ENCODE data around the gene DZIP1L. TPM values are rescaled to one million over a fixed set of nuclear protein-coding genes. Genes with fewer than 3 reads are reported as not detected.

DZIP1L gene
- total and polyA plus RNA-seq, 9 of the 15 experiments (the other 6 are each of a cell fraction or from before 2014, with no cell fraction given), result 0.03 to 1.5 (median 0.48) TPM; not detected in 1

- TF ChIP-seq PATZ1 (CRISPR knock-in tag; IDR thresholded peaks at IDR 0.05; ENCODE audit: borderline replicate concordance), result no peak
- TF ChIP-seq ZNF696 (CRISPR knock-in tag; conservative IDR thresholded peaks at IDR 0.05), result no peak
- no peak for TF ChIP-seq POLR2A (conservative IDR thresholded peaks at IDR 0.05)
Observed at GRCh38 chr3:138047596-138048158, 67.7 kb downstream of the DZIP1L start (continued).

GRCh38 chr3:138046955-138047354 lies 68.5 kb downstream of the DZIP1L start:
- H3K4me1 ChIP-seq (replicated peaks in 1 of 2; ENCODE audit: control insufficient read depth in 2 of 2, insufficient read depth in 2 of 2, low read length in 2 of 2), result no peaks in the 10 kb centered on the region
- no peaks in the 10 kb centered on the region for H3K9me1 ChIP-seq (ENCODE audit: control insufficient read depth, insufficient read depth, low read length)
- ATAC-seq, result no peak
- H3K27ac ChIP-seq (ENCODE audit: extremely low read depth, low read depth, low read length), result no peak overlapping the region
- intact Hi-C loops (cut with micrococcal nuclease), result no loop called here
- TF ChIP-seq ZNF668 (CRISPR knock-in tag; IDR thresholded peaks at IDR 0.05), result no peak
- TF ChIP-seq ZNF146 (CRISPR knock-in tag; IDR thresholded peaks at IDR 0.05; ENCODE audit: unreplicated experiment), result no peak
- no peak for TF ChIP-seq MCM3 (IDR thresholded peaks at IDR 0.05)
- H3K9ac ChIP-seq (ENCODE audit: insufficient read depth in 1 of 2, low read depth in 2 of 2, low read length in 2 of 2), result no peak overlapping the region
- H2AFZ ChIP-seq (ENCODE audit: low read depth, low read length), result no peak overlapping the region
- CTCF ChIA-PET (ENCODE audit: low intra/inter-chr PET ratio), result no interaction called here
- no peaks in the 10 kb centered on the region for H3K79me2 ChIP-seq (ENCODE audit: control insufficient read depth, insufficient read depth, low read length)
- H3K4me3 ChIP-seq, result no peak overlapping the region
- H4K20me1 ChIP-seq (replicated peaks; ENCODE audit: control insufficient read depth, insufficient read depth, low read length), result no peaks in the 10 kb centered on the region
- no peaks in the 10 kb centered on the region for H3K36me3 ChIP-seq (ENCODE audit: control insufficient read depth, insufficient read depth, low read length)
- H3K9me3 ChIP-seq (replicated peaks; ENCODE audit: control insufficient read depth, insufficient read depth, low read depth, low read length), result no peaks in the 10 kb centered on the region
- in situ Hi-C loops (cut with MboI), result no loop called here
- BruUV-seq (replicated peaks), result no TSS peak
- FAIRE-seq, result no peak
- POLR2A ChIA-PET, result interaction anchor here (0.9 kb wide), 1 partner anchor 14 kb away, joined by 4 read pairs; no protein-coding TSS in a partner anchor
- 0% methylated on average over 3 of the region's 3 CpGs for whole genome bisulfite sequencing (ENCODE audit: insufficient coverage, low coverage, missing lambda C conversion rate)
- no peak overlapping the region for H3K4me2 ChIP-seq (ENCODE audit: insufficient read depth, low read length)
- H3K27me3 ChIP-seq (ENCODE audit: control insufficient read depth in 2 of 2, insufficient read depth in 2 of 2, low read length in 2 of 2), result no peaks in the 10 kb centered on the region
- DNase-seq (ENCODE audit: extremely low read depth in 1 of 4, low spot score in 3 of 4), result no peak

Measured in K562 (cell line).